Measurements from ENCODE around the gene PABPN1L.
A peak's percentile ranks its signal among the peaks of the same experiment; 100 is the strongest.

The PABPN1L gene

DNA sequence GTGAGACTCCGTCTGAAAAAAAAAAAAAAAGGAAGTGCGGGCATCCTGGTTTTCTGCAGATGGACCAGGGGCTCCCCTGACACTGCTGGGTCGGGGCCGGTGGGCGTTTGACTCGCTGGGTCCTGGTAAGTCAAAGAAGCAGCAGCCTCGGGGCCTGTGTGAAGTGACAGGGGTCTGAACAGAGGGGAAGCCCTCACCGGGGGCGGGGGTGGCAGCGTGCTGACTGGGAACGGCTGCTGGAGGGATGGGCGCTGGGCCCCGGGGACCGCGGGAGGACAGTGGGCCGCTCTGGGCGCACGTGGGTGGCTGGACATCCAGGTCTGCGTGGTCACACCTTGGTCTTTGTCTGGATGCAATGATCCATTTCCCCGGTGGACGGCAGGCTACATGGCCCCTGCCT, 17.9 kb downstream of the PABPN1L start:
- DNase-seq (ENCODE audit: low spot score), result no peak

DNA sequence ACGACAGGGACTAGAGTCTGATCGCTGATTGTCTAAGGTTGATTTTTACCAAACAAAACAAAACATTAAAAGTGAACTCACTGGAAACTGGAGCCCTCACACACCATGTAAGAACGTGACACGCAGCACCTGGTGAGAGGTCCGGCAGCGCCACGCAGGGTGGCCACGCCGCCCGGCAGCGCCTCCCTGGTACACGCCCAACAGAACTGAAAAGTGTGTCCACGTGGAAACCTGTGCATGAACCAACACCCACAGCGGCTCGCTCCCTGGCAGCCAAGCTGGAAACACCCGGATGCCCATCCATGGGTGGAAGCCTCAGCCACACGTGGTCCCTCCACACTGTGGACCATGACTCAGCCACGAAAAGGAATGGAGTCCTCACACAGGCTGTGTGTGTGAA, 18.8 kb downstream of the PABPN1L start:
- no peak for DNase-seq (ENCODE audit: low spot score)

DNA sequence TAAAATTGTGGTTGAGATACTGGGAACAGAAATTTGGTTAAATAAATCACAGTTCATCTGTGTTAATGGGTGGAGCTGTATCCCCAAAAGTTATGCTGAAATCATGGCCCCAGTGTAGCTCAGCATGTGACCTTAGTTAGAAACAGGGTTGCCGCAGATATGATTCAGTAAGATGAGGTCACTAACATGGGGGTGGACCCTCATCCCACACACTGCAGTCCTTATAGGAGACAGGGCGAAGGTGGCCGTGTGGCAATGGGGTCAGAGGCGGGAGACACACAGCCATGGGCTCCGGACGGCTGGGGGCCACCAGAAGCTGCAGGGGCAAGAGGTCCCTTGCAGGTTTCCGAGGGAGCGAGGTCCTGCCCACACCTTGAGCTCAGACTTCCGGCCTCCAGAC, 20.4 kb downstream of the PABPN1L start:
- no peak for DNase-seq (ENCODE audit: low spot score)

DNA sequence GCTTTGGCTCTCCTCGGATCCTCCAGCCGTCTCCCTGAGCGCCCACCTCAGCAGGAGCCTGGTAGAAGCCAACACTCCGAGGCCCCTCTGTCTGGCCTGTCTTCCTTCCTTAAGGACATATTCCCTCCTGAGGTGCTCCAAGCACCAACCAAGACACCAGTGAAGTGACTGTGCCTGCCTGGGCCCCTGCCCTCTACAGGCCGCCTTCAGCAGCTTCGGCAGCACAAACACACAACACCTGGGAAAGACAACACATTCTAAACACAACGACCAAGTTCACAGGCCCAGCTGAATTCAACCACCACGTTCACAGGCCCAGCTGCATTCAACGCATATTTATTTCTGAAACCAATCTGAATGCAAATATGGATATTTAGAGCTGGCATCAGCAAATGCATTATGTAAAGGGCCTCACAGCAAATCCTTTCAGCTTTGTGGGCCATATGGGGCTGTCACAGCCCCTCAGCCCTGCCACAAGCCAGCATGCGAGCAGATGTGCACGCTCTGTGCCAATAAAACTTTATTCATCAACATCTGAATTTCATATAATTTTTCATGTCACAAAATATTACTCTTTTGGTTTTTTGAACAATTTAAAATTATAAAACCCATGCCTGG, 21.9 kb downstream of the PABPN1L start:
- DNase-seq (ENCODE audit: low spot score), result peak; percentile 21

DNA sequence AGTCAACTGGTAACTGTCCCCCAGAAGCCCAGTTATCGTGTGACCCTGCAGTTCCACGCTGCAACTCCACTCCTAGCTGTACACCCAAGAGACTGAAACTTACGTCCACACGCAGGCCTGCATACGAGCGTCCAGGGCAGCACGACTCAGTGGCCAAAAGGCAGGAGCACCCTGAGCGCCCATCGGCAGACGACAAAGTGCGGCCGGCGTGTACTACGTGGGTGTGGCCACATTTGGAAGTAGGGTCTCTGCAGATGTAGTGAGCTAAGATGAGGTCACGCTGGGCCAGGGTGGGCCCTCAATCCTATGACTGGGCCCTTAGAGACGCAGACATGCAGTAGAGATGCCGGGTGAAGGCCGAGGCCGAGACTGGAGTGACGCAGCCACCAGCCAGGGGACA, 23.2 kb downstream of the PABPN1L start:
- DNase-seq (ENCODE audit: low spot score), result no peak

DNA sequence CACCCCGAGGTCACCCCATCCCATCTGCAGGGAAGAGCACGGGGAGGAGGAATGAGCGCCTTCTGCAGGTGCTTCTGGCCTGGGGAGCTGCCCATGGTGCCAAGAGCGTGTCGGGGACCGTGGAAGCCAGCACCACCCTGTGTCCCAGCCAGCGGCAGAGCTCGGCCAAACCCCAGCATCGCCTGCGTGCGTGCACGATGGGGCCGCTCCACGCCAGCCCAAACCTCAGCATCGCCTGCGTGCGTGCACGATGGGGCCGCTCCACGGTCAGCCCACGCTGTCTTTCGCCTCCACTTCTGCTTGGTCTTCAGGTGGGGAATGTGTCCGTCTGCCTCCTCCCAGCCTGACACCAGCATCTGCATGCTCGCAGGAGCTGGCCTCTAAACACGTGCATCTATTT, 23.7 kb downstream of the PABPN1L start:
- no peak for DNase-seq (ENCODE audit: low spot score)

DNA sequence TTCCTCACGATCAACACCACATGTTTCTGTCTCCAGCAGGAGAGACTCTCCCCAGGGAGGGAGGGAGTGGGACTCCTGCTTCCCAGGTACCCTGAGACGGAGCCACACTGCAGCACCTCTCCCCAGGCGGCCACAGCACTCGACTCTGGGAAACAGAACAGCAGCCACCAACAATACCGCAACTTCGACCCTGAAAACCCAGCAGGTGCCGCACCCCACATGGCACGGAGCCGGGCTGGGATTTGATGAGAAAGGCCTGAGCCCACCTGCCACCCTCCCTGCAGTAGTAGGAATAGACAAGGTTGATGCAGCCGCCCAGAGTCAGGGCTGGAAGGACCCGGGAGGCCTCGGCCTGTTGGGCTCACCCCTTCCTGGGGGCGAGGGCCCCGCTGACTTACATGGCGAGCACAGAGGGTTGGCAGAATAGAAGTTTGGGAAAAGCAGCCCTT, 24.1 kb downstream of the PABPN1L start:
- DNase-seq (ENCODE audit: low spot score), result no peak

DNA sequence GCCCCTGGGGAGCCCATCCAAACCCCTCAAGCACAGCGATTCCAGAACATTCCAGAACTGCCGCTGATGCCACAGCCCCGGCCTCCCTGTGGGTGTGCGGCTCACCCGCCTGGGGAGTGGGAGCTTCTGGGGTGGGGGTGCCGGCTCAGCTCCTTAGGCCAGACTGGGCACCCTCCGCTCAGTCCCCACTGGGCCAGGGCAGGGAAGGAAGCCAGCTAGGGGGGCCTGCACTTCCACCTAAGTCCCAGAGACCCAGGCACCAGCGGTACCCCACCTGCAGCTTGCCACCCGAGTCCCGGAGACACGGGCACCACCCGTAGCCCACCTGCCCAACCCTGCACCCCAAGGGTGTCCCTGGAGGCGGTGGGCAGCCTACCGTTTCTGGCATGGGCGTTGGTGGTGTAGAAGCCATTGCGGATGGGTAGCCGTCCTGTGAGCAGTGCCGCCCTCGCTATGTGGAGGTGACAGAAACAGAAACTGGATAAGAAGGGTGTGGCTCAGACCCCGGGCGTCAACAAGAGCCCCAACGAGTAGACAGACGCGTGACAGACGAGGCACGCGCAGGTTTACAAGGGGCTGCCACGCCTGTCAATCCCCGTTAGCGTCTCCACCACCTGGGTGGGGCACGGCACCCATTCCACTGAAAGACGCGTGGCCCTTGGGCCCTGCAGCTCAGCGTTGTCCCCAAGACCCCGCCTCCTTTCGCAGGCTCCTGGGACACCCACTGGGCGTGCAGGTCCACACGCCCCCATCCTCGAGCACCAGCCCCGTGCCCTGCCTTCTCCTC, 24.7 kb downstream of the PABPN1L start:
- no peak for DNase-seq (ENCODE audit: low spot score)

DNA sequence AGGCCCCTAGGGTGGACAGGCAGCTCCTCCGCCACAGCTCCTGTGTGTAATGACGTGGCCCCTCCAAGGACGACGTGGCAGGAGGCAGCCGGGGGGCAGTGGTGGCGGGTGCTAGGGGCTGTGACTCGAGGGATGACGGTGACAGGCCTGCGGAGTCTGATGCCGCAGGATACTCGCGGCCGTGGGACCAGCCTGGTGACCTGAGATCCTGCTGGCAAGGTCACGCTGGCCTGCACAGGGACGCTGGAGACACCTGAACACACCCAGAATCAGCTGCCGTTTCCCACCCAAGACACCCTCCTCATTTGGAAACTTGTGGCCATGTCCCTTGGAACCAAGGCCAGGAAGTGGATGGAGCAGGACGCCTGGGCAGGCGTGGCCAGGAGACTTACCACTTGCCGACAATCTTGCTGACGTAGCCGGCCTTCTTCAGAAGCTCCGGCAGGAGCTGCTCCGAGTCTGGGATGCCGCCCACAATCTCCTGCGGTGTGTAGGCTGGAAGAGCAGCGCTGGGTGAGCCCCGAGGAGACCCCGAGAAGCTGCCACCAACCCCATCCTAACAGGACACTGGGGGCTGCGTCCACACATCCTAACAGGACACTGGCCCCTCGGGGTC, 25.8 kb downstream of the PABPN1L start:
- no peak for DNase-seq (ENCODE audit: low spot score)

DNA sequence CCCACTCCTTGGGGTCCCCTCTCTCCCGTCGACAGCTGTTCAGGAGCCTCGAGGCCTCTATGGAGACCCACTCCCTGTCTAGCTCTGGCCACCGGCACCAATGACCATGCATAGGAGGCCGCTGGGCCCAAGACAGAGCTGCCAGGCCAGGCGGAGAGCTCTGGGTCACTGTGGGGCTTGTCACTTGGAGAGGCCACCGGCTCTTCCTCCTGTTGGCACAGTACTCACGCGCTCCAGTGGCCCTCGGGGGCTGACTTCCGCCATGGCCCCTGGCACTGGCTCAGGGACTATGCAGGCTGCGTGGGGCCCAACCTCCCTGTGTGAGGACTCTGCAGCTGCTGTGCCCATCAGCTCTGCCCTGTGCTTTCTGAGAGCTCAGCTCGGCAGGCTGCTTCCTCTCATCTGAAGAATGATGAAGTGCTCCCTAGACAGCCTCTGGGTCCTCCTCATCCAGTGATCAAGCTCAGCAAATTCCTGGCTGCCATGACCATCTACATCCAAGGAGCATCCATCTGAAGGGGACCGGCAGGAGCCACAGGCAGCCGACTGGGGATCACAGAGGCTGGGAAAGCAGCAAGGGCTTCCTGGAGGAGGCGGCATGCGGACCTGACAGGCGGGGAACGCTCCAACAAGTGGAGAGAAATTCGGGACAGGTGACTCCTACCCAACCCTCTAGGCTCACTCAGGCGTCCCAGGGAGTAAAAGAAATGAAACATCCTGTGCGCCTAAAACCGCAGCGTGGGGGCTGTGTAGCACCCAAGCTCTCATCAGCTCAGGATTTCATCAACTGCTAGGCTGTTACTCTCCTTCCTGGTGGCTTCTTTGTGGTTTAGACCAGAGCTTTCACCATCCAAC, 26.5 kb downstream of the PABPN1L start:
- DNase-seq (ENCODE audit: low spot score), result no peak

DNA sequence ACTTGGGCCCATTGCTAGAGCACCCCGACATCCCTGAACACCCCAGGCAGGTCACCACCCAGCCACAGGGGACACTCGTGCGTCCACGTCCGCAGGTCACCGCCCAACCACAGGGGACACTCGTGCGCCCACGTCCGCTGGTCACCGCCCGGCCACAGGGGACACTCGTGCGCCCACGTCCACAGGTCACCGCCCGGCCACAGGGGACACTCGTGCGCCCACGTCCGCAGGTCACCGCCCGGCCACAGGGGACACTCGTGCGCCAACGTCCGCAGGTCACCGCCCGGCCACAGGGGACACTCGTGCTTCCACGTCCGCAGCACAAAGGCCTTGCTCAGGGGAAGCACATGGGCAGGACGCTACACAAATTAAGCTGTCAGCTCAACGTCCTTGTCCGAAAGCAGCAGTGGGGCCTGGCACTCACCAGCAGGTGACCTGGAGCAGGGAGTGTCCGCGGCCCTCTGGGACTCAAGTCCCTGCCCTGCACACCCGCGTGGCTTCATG, 27.4 kb downstream of the PABPN1L start:
- DNase-seq (ENCODE audit: low spot score), result no peak

DNA sequence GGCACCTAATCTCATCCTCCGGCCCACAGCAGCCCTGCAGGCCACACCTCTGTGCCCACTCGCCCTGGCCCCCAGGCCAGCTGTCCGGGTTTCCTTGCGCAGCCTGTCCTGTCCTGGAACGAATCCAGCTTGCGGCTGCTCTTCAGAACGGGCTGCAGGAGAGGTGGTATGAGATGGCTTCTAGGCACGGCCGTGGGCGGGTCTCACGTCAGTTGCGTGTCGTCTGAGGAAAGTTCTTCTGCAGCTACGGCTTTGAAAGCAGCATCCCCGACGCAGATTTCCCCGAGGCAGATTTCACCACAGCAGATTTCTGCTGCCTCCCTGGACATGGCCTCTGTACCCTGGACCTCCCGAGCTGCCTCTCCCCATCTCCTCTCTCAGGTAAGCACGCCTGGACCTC, 27.9 kb downstream of the PABPN1L start:
- no peak for DNase-seq (ENCODE audit: low spot score)

DNA sequence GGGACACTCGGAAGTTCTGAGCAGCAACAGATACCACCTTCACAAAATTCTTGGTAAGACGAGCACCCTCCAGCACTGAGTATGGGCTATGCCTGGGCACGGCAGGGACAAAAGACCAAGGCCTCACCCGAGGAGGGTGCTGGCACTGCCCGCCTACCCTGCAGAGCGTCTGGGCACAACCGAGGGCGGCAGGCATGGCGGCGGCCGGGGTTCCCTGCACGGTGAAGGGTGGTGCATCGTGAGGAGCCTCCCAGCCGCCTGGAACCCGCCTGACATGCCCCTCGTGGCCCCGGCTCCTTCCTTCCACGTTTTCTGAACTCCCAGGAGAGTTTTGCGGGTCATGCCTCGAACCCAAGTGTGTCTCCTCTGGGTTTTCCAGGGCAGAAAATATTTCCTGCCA, 28.7 kb downstream of the PABPN1L start:
- no peak for DNase-seq (ENCODE audit: low spot score)

DNA sequence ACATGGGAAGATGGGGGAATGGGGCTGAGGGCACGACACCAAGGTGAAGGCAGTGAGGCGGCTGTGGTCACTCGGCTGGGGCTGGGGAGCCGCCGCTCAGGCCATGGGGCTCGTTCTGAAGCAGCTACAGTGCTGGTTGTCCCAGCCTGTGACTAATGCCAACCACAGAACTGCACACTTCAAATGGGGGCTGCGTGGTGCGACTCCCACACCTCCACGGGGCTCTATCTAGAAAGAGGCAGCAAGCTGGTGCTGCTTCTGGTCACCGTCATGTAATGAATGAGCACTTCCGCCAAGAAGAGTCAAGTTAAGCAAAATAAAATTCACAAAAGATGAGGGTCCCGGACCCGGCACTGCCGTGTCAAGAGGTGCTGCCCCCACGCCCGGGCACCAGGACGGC, 29.7 kb downstream of the PABPN1L start:
- DNase-seq (ENCODE audit: low spot score), result no peak

DNA sequence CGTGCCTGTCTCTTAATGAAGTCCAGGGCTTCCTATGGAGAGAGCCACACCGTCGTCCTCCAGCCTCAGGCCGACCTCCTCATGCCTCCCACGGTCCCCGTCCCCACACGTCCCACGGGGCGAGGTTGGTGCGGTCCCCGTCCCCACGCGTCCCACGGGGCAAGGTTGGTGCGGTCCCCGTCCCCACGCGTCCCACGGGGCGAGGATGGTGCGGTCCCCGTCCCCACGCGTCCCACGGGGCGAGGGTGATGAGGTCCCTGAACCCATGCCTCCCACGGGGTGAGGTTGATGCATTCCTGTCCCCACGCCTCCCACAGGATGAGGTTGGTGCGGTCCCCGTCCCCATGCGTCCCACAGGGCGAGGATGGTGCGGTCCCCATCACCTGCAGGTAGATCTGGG, 30.6 kb downstream of the PABPN1L start:
- no peak for DNase-seq (ENCODE audit: low spot score)

DNA sequence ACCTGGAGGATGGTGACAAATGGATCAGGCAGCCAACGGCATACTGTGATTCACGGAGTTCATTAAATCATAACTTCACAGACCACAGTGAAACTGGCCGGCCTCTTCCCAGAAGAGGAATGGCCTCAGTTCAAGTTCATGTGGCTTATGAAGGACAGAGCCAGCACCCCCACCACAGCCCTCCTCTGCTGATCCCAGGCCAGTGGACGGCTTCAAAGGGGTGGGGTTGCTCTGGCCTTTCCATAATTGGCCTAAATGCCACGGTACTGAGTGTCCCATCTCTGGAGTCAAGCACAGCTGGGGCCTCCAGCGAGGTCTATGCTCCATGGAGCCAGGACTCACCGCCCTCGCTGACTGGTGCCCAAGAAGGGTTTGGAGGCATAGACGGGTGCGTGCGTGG, 31.1 kb downstream of the PABPN1L start:
- DNase-seq (ENCODE audit: low spot score), result no peak

DNA sequence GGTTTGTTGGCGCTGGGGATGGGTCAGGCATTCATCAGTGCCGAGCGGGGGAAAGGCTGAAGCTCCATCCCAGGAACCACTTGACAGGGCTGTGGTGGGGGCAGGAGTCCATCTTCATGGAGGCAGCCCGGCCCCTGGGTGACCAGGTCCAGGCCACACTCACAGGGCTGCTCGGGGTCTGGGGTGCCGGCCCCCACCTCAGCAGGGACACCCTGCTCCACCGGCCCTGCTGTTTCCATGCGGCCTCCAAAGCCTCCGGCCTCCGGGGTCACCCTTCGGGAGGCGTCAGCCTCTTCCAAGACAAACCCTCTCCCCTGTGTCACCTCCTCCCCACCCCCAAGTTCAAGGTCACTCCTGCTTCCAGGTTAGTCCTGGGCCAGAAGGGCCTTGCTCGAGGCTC, 31.8 kb downstream of the PABPN1L start:
- DNase-seq (ENCODE audit: low spot score), result no peak

DNA sequence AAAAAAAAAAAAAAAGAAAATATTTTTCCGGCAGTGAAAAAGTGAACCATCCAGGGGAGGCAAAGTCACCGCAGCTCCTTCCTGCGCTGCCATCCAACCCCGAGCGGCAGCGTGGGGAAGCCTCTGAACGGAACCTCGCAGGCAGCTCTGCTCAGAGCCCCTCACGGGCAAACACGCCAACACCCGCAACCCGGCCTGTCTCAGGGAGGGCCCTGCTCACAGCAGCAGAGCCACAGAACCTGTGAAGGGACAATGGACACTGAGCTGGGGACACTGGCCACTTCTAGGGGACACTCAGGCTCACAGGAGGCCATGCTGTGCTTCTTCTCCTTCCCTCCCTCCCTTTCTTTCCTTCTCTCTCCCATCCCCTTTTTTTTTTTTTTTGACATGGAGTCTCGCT, 33.4 kb downstream of the PABPN1L start:
- DNase-seq (ENCODE audit: low spot score), result no peak

DNA sequence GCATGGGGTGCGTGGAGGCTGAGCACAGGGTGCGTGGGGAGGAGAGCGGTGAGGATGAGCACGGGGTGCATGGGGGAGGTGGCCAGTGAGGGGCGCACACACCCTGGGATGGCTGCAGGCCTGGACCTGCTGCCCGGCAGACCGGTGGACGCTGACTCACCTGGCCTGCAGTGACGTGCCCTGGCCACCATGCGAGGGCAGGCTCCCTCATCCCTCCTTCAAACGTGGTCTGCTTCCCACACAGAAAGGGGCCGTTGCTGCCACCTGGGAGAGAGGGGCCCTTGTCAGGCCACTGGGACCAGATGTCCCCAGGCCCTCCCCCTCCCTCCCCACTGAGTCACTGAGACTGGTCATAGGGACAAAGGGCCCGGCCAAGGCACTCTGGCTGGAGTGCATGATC, 34.6 kb downstream of the PABPN1L start:
- DNase-seq (ENCODE audit: low spot score), result no peak

DNA sequence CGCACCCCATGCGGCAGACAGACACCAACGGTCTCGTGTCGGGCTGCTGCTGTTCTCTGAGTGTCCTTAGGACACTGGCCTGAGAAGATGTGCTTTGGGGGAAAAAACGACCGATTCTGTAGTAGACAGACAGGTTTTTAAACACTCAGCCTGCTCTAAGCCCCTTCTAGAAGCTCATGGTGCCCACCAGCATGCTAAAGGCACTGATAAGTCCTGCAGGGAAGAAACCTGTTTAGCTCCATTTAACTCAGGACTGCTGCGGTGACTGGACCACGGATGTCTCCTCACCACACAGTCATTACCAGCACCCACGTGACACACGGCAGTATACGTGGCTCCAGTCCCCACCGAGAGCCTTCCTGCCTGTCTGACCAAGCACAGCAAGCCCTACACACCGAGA, 35.7 kb downstream of the PABPN1L start:
- no peak for DNase-seq (ENCODE audit: low spot score)

DNA sequence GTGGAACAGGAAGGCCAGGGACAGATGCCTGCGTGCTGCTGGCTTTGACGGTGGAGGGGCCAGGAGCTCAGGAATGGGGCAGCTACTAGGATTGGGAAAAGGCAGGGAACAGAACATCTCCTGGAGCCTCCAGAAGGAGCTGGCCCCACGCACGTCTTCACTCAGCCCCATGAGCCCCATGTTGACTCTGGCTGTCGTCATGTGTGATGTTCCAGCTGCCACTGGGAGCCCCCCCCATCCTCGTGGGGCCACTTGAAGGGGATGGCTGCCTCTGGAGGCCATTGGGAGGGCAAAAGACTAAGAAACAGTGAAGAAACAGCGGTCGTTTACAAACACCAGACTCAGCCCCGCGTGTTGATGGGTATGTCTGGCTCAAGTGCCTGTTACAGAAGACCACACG, 36.2 kb downstream of the PABPN1L start:
- DNase-seq (ENCODE audit: low spot score), result no peak

DNA sequence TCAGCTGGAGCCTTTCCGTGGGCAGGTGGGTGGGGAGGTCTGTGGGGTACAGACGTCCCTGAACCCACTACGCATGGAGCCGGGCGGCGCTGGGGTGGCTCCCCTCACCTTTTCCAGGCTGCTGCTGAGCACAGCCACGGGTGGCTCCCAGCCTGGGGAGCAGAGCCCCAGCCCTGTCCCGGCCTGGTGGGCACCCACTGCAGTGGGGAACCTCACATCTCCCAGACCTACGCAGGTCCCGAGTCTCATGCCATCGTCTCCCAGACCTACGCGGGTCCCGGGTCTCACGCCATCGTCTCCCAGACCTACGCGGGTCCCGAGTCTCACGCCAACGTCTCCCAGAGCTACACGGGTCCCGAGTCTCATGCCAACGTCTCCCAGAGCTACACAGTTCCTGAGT, 37.7 kb downstream of the PABPN1L start:
- no peak for DNase-seq (ENCODE audit: low spot score)
